DOHH2 (cell line): Measurements from ENCODE around the gene ARL15.

Source experiments
- H3F3A ChIP-seq: fragments of 200-600 bp; sonication (generic), shearing (Covaris generic); 2 replicates; pipeline ENCODE4 v1.6.0; 2016; ENCODE audit warnings: antibody characterized with exemption, mild to moderate bottlenecking; ENCODE audit not compliant: control insufficient read depth, insufficient read depth
- H3K27ac ChIP-seq: fragments of 200-600 bp; sonication (generic); 2 replicates; pipeline ENCODE4 v1.5.1; 2014; ENCODE audit warnings: low read depth, mild to moderate bottlenecking, low read length, moderate library complexity
- H3K27me3 ChIP-seq: fragments of 200-600 bp; sonication (generic); 2 replicates; pipeline ENCODE4 v1.6.1; 2014; ENCODE audit warnings: mild to moderate bottlenecking, low read length, mixed read lengths; ENCODE audit not compliant: control insufficient read depth
- H3K36me3 ChIP-seq: fragments of 200-600 bp; sonication (generic); 2 replicates; pipeline ENCODE4 v1.6.1; 2014; ENCODE audit warnings: mild to moderate bottlenecking, low read length, moderate library complexity, mixed read lengths; ENCODE audit not compliant: control insufficient read depth
- H3K4me1 ChIP-seq: fragments of 200-600 bp; sonication (generic); 2 replicates; pipeline ENCODE4 v1.6.1; 2014; ENCODE audit warnings: mild to moderate bottlenecking, low read length, mixed read lengths; ENCODE audit not compliant: control insufficient read depth
- H3K4me2 ChIP-seq: fragments of 200-600 bp; sonication (generic); 2 replicates; pipeline ENCODE4 v1.6.0; 2014; ENCODE audit warnings: mild to moderate bottlenecking, low read length, moderate library complexity
- H3K4me3 ChIP-seq: fragments of 200-600 bp; sonication (generic); 2 replicates; pipeline ENCODE4 v1.5.1; 2014; ENCODE audit warnings: mild to moderate bottlenecking, low read length, mixed read lengths
- H3K79me2 ChIP-seq: fragments of 200-600 bp; sonication (generic); 2 replicates; pipeline ENCODE4 v1.6.1; 2014; ENCODE audit warnings: mild to moderate bottlenecking, low read length, mixed read lengths; ENCODE audit not compliant: control insufficient read depth
- H3K9me2 ChIP-seq: fragments of 200-600 bp; sonication (generic); replicated peaks from 2 replicates; pipeline ENCODE4 v1.6.1; 2014; ENCODE audit warnings: mild to moderate bottlenecking, low read length, mixed read lengths; ENCODE audit not compliant: control insufficient read depth
- H3K9me3 ChIP-seq: fragments of 200-600 bp; sonication (generic); 2 replicates; pipeline ENCODE4 v1.6.1; 2014; ENCODE audit warnings: antibody characterized with exemption, low read length, mixed read lengths; ENCODE audit not compliant: control insufficient read depth, insufficient read depth
- H4K20me1 ChIP-seq: fragments of 200-600 bp; sonication (generic); 2 replicates; pipeline ENCODE4 v1.6.0; 2014; ENCODE audit warnings: low read depth, mild to moderate bottlenecking, antibody characterized with exemption, low read length, moderate library complexity; ENCODE audit not compliant: control insufficient read depth, insufficient read depth
- CTCF ChIP-seq: fragments of 200-600 bp; sonication (generic); IDR thresholded peaks from one replicate; pipeline ENCODE4 v1.5.1; 2014; ENCODE audit warnings: antibody characterized with exemption, mild to moderate bottlenecking, low read depth, low read length; ENCODE audit not compliant: poor library complexity, severe bottlenecking
- EZH2phosphoT487 ChIP-seq: fragments of 200-600 bp; sonication (generic); IDR thresholded peaks from 2 replicates; pipeline ENCODE4 v1.6.1; 2017; ENCODE audit warnings: borderline replicate concordance, mild to moderate bottlenecking, antibody characterized with exemption, low read length, moderate library complexity, mixed read lengths

Gene ARL15

GRCh38 chr5:53932351-53932750 lies 378.0 kb downstream of the ARL15 start:
- H3K79me2 ChIP-seq, result no peaks in the 10 kb centered on the region
- H3K27me3 ChIP-seq, result no peaks in the 10 kb centered on the region
- no peak overlapping the region for H3K4me2 ChIP-seq
- no peak overlapping the region for H3K4me3 ChIP-seq
- no peaks in the 10 kb centered on the region for H3F3A ChIP-seq
- H3K27ac ChIP-seq, result no peak overlapping the region
- H3K4me1 ChIP-seq, result no peaks in the 10 kb centered on the region
- TF ChIP-seq EZH2phosphoT487 (no peak), CTCF (no peak)
- H3K36me3 ChIP-seq, result no peaks in the 10 kb centered on the region
- no peaks in the 10 kb centered on the region for H4K20me1 ChIP-seq
- H3K9me2 ChIP-seq, result no peaks in the 10 kb centered on the region
- no peaks in the 10 kb centered on the region for H3K9me3 ChIP-seq

- H3K9me2 ChIP-seq, result no peaks in the 10 kb centered on the region
- no peak for TF ChIP-seq EZH2phosphoT487
- no peak for TF ChIP-seq CTCF
- H3K79me2 ChIP-seq, result no peaks in the 10 kb centered on the region
- no peaks in the 10 kb centered on the region for H4K20me1 ChIP-seq
- H3K36me3 ChIP-seq, result no peaks in the 10 kb centered on the region
- no peaks in the 10 kb centered on the region for H3K9me3 ChIP-seq
- no peaks in the 10 kb centered on the region for H3K4me1 ChIP-seq
- no peak overlapping the region for H3K4me3 ChIP-seq
- no peak overlapping the region for H3K27ac ChIP-seq
- H3F3A ChIP-seq, result no peaks in the 10 kb centered on the region
- H3K27me3 ChIP-seq, result no peaks in the 10 kb centered on the region
- H3K4me2 ChIP-seq, result no peak overlapping the region
Observed at GRCh38 chr5:53930457-53930856, 379.9 kb downstream of the ARL15 start.

- no peak overlapping the region for H3K4me3 ChIP-seq
- H3K27ac ChIP-seq, result no peak overlapping the region
- H4K20me1 ChIP-seq, result no peaks in the 10 kb centered on the region
- no peaks in the 10 kb centered on the region for H3K4me1 ChIP-seq
- no peaks in the 10 kb centered on the region for H3K36me3 ChIP-seq
- H3K4me2 ChIP-seq, result no peak overlapping the region
- TF ChIP-seq CTCF (no peak), EZH2phosphoT487 (no peak)
- H3K27me3 ChIP-seq, result no peaks in the 10 kb centered on the region
- no peaks in the 10 kb centered on the region for H3K79me2 ChIP-seq
- H3K9me2 ChIP-seq, result no peaks in the 10 kb centered on the region
- H3K9me3 ChIP-seq, result no peaks in the 10 kb centered on the region
- H3F3A ChIP-seq, result no peaks in the 10 kb centered on the region
Observed at GRCh38 chr5:53929570-53929969, 380.8 kb downstream of the ARL15 start.

- H3K79me2 ChIP-seq, result no peaks in the 10 kb centered on the region
- H3F3A ChIP-seq, result no peaks in the 10 kb centered on the region
- H4K20me1 ChIP-seq, result no peaks in the 10 kb centered on the region
- TF ChIP-seq CTCF (no peak), EZH2phosphoT487 (no peak)
- H3K9me2 ChIP-seq, result no peaks in the 10 kb centered on the region
- no peak overlapping the region for H3K4me3 ChIP-seq
- no peak overlapping the region for H3K27ac ChIP-seq
- H3K4me2 ChIP-seq, result no peak overlapping the region
- no peaks in the 10 kb centered on the region for H3K36me3 ChIP-seq
- H3K9me3 ChIP-seq, result no peaks in the 10 kb centered on the region
- H3K4me1 ChIP-seq, result no peaks in the 10 kb centered on the region
- H3K27me3 ChIP-seq, result no peaks in the 10 kb centered on the region
Observed at GRCh38 chr5:53929152-53929551, 381.2 kb downstream of the ARL15 start.
